Measurements from ENCODE around the gene ZNF283. TPM values are rescaled to one million over a fixed set of nuclear protein-coding genes. Genes with fewer than 3 reads are reported as not detected.

The ZNF283 gene
- total RNA-seq, 1 donor from 2014 or later = 7.9 TPM

GRCh38 chr19:43783636-43784035 is 43.5 kb upstream of the ZNF283 start:
- Histone ChIP-seq H3K9me3 (no peaks in the 10 kb centered on the region), H3K4me3 (no peak overlapping the region), H3K36me3 (no peaks in the 10 kb centered on the region), H3K27me3 (no peaks in the 10 kb centered on the region), H3K4me1 (peaks cover 48% of the 10 kb centered on the region), H3K27ac (peak overlapping the region; percentile 33)
- intact Hi-C loops (cut with DNase I) = loop anchor here (5.0 kb wide), 1 partner anchor 36 kb away; no protein-coding TSS in a partner anchor
- DNase-seq (ENCODE audit: extremely low spot score in 2 of 2) = no peak
- TF ChIP-seq CTCF (IDR thresholded peaks at IDR 0.05) = no peak
- no peak for TF ChIP-seq POLR2A (IDR thresholded peaks at IDR 0.05)
- TF ChIP-seq POLR2AphosphoS5 (IDR thresholded peaks at IDR 0.05; ENCODE audit: insufficient read depth in 1 of 2, low read depth in 1 of 2) = no peak

DNA sequence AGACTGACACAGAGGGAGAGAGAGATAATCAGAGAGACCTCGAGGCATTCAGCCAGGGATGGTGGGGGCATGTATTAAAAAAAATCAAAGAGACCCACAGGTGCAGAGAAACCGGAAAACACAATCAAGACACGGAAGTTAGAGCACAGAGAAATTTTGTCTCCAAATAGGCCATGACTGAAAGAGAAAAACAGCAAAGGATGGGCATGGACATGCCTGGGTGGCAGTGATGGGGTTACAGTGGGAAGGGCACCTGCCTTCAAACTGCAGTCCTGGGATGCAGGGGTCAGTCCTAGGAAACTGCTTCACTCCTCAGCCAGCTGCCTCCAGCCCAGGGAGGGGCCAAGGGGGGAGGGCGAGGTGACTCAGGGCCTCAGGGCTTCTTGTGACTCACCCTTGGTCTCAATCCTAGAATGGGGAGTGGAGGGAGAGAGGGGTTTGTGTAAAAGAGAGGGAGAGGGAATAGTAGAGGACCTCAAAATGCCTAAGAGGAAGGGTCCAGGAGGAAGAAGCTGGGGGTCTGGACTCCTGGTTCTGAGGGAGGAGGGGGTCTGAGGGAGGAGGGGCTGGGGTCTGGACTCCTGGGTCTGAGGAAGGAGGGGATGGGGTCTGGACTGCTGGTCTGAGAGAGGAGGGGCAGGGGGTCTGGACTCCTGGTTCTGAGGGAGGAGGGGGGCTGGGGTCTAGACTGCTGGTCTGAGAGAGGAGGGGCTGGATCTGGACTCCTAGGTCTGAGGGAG is 42.7 kb upstream of the ZNF283 start:
- Histone ChIP-seq H3K36me3 (no peaks in the 10 kb centered on the region), H3K9me3 (no peaks in the 10 kb centered on the region), H3K4me3 (no peak overlapping the region), H3K27me3 (no peaks in the 10 kb centered on the region), H3K27ac (peak overlapping the region; percentile 73), H3K4me1 (peaks cover 40% of the 10 kb centered on the region)
- TF ChIP-seq POLR2AphosphoS5 (IDR thresholded peaks at IDR 0.05; ENCODE audit: insufficient read depth in 1 of 2, low read depth in 1 of 2) (no peak), POLR2A (IDR thresholded peaks at IDR 0.05) (no peak), CTCF (IDR thresholded peaks at IDR 0.05) (no peak)
- intact Hi-C loops (cut with DNase I) = loop anchor here (5.0 kb wide), 1 partner anchor 37 kb away; no protein-coding TSS in a partner anchor
- DNase-seq (ENCODE audit: extremely low spot score in 2 of 2) = no peak

- Histone ChIP-seq H3K4me3 (no peak overlapping the region), H3K36me3 (no peaks in the 10 kb centered on the region), H3K9me3 (no peaks in the 10 kb centered on the region), H3K4me1 (peaks cover 32% of the 10 kb centered on the region), H3K27ac (peak overlapping the region; percentile 73), H3K27me3 (no peaks in the 10 kb centered on the region)
- no peak for DNase-seq (ENCODE audit: extremely low spot score in 2 of 2)
- TF ChIP-seq CTCF (IDR thresholded peaks at IDR 0.05) (peak; percentile 86 to 90 (median 87)), POLR2AphosphoS5 (IDR thresholded peaks at IDR 0.05; ENCODE audit: insufficient read depth in 1 of 2, low read depth in 1 of 2) (peak; percentile 17 to 62), POLR2A (IDR thresholded peaks at IDR 0.05) (no peak)
- intact Hi-C loops (cut with DNase I) = loop anchor here (5.0 kb wide), 1 partner anchor 38 kb away; no protein-coding TSS in a partner anchor
These were observed 41.9 kb upstream of the ZNF283 start for GRCh38 chr19:43784981-43785808.

DNA sequence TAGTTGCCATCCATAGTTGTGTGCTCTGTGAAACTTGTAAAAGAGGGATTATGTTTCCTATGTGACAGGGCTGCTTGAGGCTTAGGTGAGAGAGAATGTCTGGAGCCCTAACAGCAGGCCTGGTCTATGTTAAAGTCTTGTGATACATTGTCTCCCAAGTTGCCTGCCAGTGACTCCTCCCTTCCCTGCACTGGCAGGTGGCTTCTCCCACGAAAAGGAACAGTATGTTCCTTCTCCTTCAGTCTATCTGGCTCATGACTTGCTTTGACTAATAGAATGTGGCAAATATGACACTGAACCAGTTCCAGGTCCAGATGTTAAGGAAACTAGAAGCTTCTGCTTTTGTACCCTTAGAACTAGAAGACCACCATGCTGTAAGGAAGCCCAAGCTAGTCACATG is 40.5 kb upstream of the ZNF283 start:
- Histone ChIP-seq H3K27me3 (no peaks in the 10 kb centered on the region), H3K4me3 (no peak overlapping the region), H3K4me1 (peaks cover 20% of the 10 kb centered on the region), H3K36me3 (no peaks in the 10 kb centered on the region), H3K27ac (no peak overlapping the region), H3K9me3 (no peaks in the 10 kb centered on the region)
- TF ChIP-seq POLR2A (IDR thresholded peaks at IDR 0.05) (no peak), POLR2AphosphoS5 (IDR thresholded peaks at IDR 0.05; ENCODE audit: insufficient read depth in 1 of 2, low read depth in 1 of 2) (peak in 1 of 2 donors; percentile 20)
- intact Hi-C loops (cut with DNase I) = no loop called here
- DNase-seq (ENCODE audit: extremely low spot score in 2 of 2) = no peak

DNA sequence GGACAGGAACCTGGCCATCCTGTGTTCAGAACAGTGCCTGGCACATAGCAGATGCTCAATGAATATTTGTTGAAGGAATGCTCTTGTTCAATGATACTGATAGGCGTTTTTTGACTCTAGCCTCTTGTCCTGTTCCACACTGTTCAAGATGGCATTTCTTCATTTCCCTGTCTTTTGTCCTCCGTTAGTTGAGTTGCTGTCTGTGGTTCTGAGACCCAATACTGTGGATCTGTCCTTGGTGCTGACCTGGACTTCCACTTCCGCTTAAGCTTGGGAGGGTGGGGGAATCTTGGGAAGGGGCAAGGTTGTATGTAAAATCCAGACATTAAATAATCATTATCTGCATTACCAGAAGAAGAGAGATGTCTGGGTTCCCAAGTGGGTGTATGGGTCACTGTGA is 38.1 kb upstream of the ZNF283 start:
- intact Hi-C loops (cut with DNase I) = no loop called here
- no peaks in the 10 kb centered on the region for H3K36me3 ChIP-seq
- no peak for DNase-seq (ENCODE audit: extremely low spot score in 2 of 2)
- TF ChIP-seq CTCF (IDR thresholded peaks at IDR 0.05) (no peak), POLR2AphosphoS5 (IDR thresholded peaks at IDR 0.05; ENCODE audit: insufficient read depth in 1 of 2, low read depth in 1 of 2) (no peak), POLR2A (IDR thresholded peaks at IDR 0.05) (no peak)
- no peaks in the 10 kb centered on the region for H3K27me3 ChIP-seq
- no peaks in the 10 kb centered on the region for H3K9me3 ChIP-seq
- no peak overlapping the region for H3K4me3 ChIP-seq
- H3K27ac ChIP-seq = no peak overlapping the region
- peaks cover 12% of the 10 kb centered on the region for H3K4me1 ChIP-seq
